H1 (cell line): ENCODE results near the gene MYH11. TPM values are rescaled to one million over a fixed set of nuclear protein-coding genes. Genes with fewer than 3 reads are reported as not detected.

ENCODE experiments used
- BRCA1 ChIP-seq: IDR thresholded peaks from 2 replicates; pipeline ENCODE4 v1.6.1; 2012; ENCODE audit warnings: low read depth, low read length, improper control_type of control experiment
- CHD7 ChIP-seq: fragments of 300-600 bp; sonication (generic); IDR thresholded peaks from 2 replicates; pipeline ENCODE4 v1.7.1; 2012; ENCODE audit warnings: low read length, moderate library complexity, mild to moderate bottlenecking, inconsistent platforms; ENCODE audit not compliant: insufficient replicate concordance
- CTCF ChIP-seq, 3 experiments: IDR thresholded peaks; 1 replicate in 2 of 3; 2 replicates in 1 of 3; pipeline versions ENCODE4 v1.5.1 to v1.6.1; 2011; ENCODE audit warnings: low read length in 3 of 3, mild to moderate bottlenecking in 3 of 3, inconsistent platforms in 2 of 3, low read depth in 1 of 3, moderate library complexity in 1 of 3; ENCODE audit not compliant: insufficient read depth in 1 of 3; ENCODE audit errors: control extremely low read depth in 1 of 3
- EP300 ChIP-seq, 2 experiments: IDR thresholded peaks; 1 replicate in 1 of 2; 2 replicates in 1 of 2; pipeline ENCODE4 v1.6.1; 2011 to 2012; ENCODE audit warnings: low read depth in 2 of 2, low read length in 2 of 2, mild to moderate bottlenecking in 2 of 2, borderline replicate concordance in 1 of 2, inconsistent platforms in 1 of 2, moderate library complexity in 1 of 2
- GTF2F1 ChIP-seq: IDR thresholded peaks from 2 replicates; pipeline ENCODE4 v1.6.1; 2012; ENCODE audit warnings: low read depth, low read length, improper control_type of control experiment, borderline replicate concordance
- NANOG ChIP-seq: IDR thresholded peaks from 2 replicates; pipeline ENCODE4 v1.6.1; 2011; ENCODE audit warnings: low read length, low read depth, mild to moderate bottlenecking, inconsistent platforms; ENCODE audit not compliant: insufficient read depth, poor library complexity, severe bottlenecking
- RAD21 ChIP-seq, 2 experiments: IDR thresholded peaks in 1 of 2; conservative IDR thresholded peaks in 1 of 2; 2 replicates each; pipeline ENCODE4 v1.6.1; 2011; ENCODE audit warnings: low read depth in 2 of 2, low read length in 2 of 2, improper control_type of control experiment in 1 of 2, inconsistent platforms in 1 of 2, mild to moderate bottlenecking in 1 of 2, moderate library complexity in 1 of 2
- RBBP5 ChIP-seq: IDR thresholded peaks from 2 replicates; pipeline ENCODE4 v1.7.1; 2012; ENCODE audit warnings: low read depth, mild to moderate bottlenecking, inconsistent platforms, low read length, moderate library complexity, borderline replicate concordance
- polyA plus RNA-seq, 7 experiments: library from polyadenylated mRNA; depleted of rRNA in 3 of 7; stranded (reverse) in 5 of 7; unstranded in 2 of 7; fragments of >200 nt in 5 of 7; fragments of 200-250 nt in 2 of 7; gene quantifications; 1 replicate in 5 of 7; 2 replicates in 1 of 7; 4 replicates in 1 of 7; pipeline versions ENCODE4 v1.2.1 to v1.2.3, GENCODE V29; 2011 to 2013; ENCODE audit warnings: missing spikeins in 2 of 7, mixed read lengths in 2 of 7
- total RNA-seq: library from RNA; stranded (reverse); fragmentation: NEBNext Ultra II Directional; extraction: Animal tissue kit (Norgen Biotek cat#: 25700); gene quantifications from 2 replicates; pipeline ENCODE4 v1.2.1, GENCODE V29; 2021

MYH11 gene
- total and polyA plus RNA-seq, 2 of the 8 experiments (the other 6 are each of a cell fraction or from before 2014, with no cell fraction given) = 0.11 to 0.78 TPM

GRCh38 chr16:15882563-15882962, 25.7 kb upstream of the MYH11 start (continued):
- no peak for TF ChIP-seq CHD7
- TF ChIP-seq CTCF (IDR thresholded peaks at IDR 0.05; ENCODE audit: control extremely low read depth in 1 of 3, insufficient read depth in 1 of 3, low read depth in 1 of 3, low read length in 3 of 3) = no peak
- TF ChIP-seq EP300 (IDR thresholded peaks at IDR 0.05; ENCODE audit: borderline replicate concordance in 1 of 2, low read depth in 2 of 2, low read length in 2 of 2) = no peak
- TF ChIP-seq RBBP5 = no peak
- no peak for TF ChIP-seq RAD21 (IDR thresholded peaks at IDR 0.05 in 1 of 2, conservative IDR thresholded peaks at IDR 0.05 in 1 of 2; ENCODE audit: low read depth in 2 of 2, low read length in 2 of 2)
- TF ChIP-seq GTF2F1 = no peak
- no peak for TF ChIP-seq NANOG
- TF ChIP-seq BRCA1 = no peak
